ENCODE measurements around the gene DCTN1.

DCTN1 gene

GRCh38 chr2:74316627-74317295 is 63.4 kb downstream of the DCTN1 start:
- no peak for DNase-seq

- DNase-seq = no peak
Observed at GRCh38 chr2:74314107-74314506, 66.0 kb downstream of the DCTN1 start.

- no peak for DNase-seq
Observed at GRCh38 chr2:74313497-74313896, 66.6 kb downstream of the DCTN1 start.

- no peak for DNase-seq
Observed at GRCh38 chr2:74312913-74313312, 67.2 kb downstream of the DCTN1 start.

All from NCI-H226 (cell line).